ENCODE measurements around the gene FGD2. TPM values are rescaled to one million over a fixed set of nuclear protein-coding genes. Genes with fewer than 3 reads are reported as not detected.

FGD2 gene
- 10 to 100 TPM in 1 of 4 donors, 1 to 10 TPM in 3; 2.4 to 13.6 (median 4.6) TPM for total RNA-seq

- Histone ChIP-seq H3K4me3 (peak within 1 kb of the TSS; percentile 35), H3K4me1 (peaks cover 18% of the 10 kb centered on the region), H3K36me3 (no peaks in the 10 kb centered on the region), H3K9me3 (no peaks in the 10 kb centered on the region), H3K27me3 (no peaks in the 10 kb centered on the region), H3K27ac (peak within 1 kb of the TSS; percentile 55)
- WGBS, result 78% methylated on average over 13 of the region's 14 CpGs
- TF ChIP-seq CTCF (IDR thresholded peaks at IDR 0.05) (no peak), POLR2AphosphoS5 (IDR thresholded peaks at IDR 0.05) (no peak), POLR2A (IDR thresholded peaks at IDR 0.05) (no peak), EP300 (IDR thresholded peaks at IDR 0.05) (no peak)
- no peak for DNase-seq (ENCODE audit: low spot score in 2 of 2)
Measured at GRCh38 chr6:37005061-37005810, at the start of gene FGD2. TSS of gene FGD2 (plus strand) at chr6:37005655. CDS start at chr6:37005818, 163 bp downstream.

GRCh38 chr6:36955671-36956445 is 49.6 kb upstream of the FGD2 start:
- peak overlapping the region; percentile 1 for H3K27ac ChIP-seq
- 36% methylated on average over 6 of the region's 9 CpGs for WGBS

GRCh38 chr6:36956446-36956820 is 49.0 kb upstream of the FGD2 start:
- Histone ChIP-seq H3K27ac (no peak overlapping the region), H3K9me3 (no peaks in the 10 kb centered on the region), H3K36me3 (no peaks in the 10 kb centered on the region), H3K27me3 (no peaks in the 10 kb centered on the region), H3K4me3 (no peak overlapping the region), H3K4me1 (peaks cover 52% of the 10 kb centered on the region)
- TF ChIP-seq POLR2A (IDR thresholded peaks at IDR 0.05), result no peak
- no peak for TF ChIP-seq EP300 (IDR thresholded peaks at IDR 0.05)
- TF ChIP-seq CTCF (IDR thresholded peaks at IDR 0.05), result no peak
- no peak for TF ChIP-seq POLR2AphosphoS5 (IDR thresholded peaks at IDR 0.05)
- DNase-seq (ENCODE audit: low spot score in 2 of 2), result no peak

More at GRCh38 chr6:36955671-36956445, 49.6 kb upstream of the FGD2 start:
- no peaks in the 10 kb centered on the region for H3K36me3 ChIP-seq
- H3K4me1 ChIP-seq, result peaks cover 49% of the 10 kb centered on the region
- no peaks in the 10 kb centered on the region for H3K27me3 ChIP-seq
- no peak for TF ChIP-seq POLR2AphosphoS5 (IDR thresholded peaks at IDR 0.05)
- no peak for TF ChIP-seq POLR2A (IDR thresholded peaks at IDR 0.05)
- no peak for TF ChIP-seq EP300 (IDR thresholded peaks at IDR 0.05)
- no peak for TF ChIP-seq CTCF (IDR thresholded peaks at IDR 0.05)
- no peak overlapping the region for H3K4me3 ChIP-seq
- peak; percentile 53 to 66 for DNase-seq (ENCODE audit: low spot score in 2 of 2)
- no peaks in the 10 kb centered on the region for H3K9me3 ChIP-seq

- no peaks in the 10 kb centered on the region for H3K36me3 ChIP-seq
- no peaks in the 10 kb centered on the region for H3K9me3 ChIP-seq
- no peaks in the 10 kb centered on the region for H3K27me3 ChIP-seq
- H3K4me3 ChIP-seq, result no peak overlapping the region
- DNase-seq (ENCODE audit: low spot score in 2 of 2), result peak; percentile 67 to 79
- H3K4me1 ChIP-seq, result peaks cover 59% of the 10 kb centered on the region
- TF ChIP-seq EP300 (IDR thresholded peaks at IDR 0.05) (no peak), POLR2AphosphoS5 (IDR thresholded peaks at IDR 0.05) (no peak), POLR2A (IDR thresholded peaks at IDR 0.05) (no peak), CTCF (IDR thresholded peaks at IDR 0.05) (no peak)
- WGBS, result no CpG with 5 or more reads among the region's 9 CpGs
- no peak overlapping the region for H3K27ac ChIP-seq
Measured at GRCh38 chr6:36957773-36958271, 47.6 kb upstream of the FGD2 start.
